Endodermal cell (in vitro differentiated cells): Measurements from ENCODE around the gene GUCA2B. TPM values are rescaled to one million over a fixed set of nuclear protein-coding genes. Genes with fewer than 3 reads are reported as not detected.

Experiments
- DNase-seq: peaks from one replicate; pipeline ENCODE4 v3.0.0-alpha.2; 2017
- H3K27ac ChIP-seq: 2 replicates; pipeline ENCODE4 v1.5.1; 2013; ENCODE audit warnings: mild to moderate bottlenecking, low read depth, low read length, moderate library complexity
- H3K27me3 ChIP-seq: 2 replicates; pipeline ENCODE4 v1.6.1; 2013; ENCODE audit warnings: mild to moderate bottlenecking, low read length, moderate library complexity; ENCODE audit not compliant: insufficient read depth, control insufficient read depth, poor library complexity, severe bottlenecking
- H3K36me3 ChIP-seq: 2 replicates; pipeline ENCODE4 v1.7.0; 2013; ENCODE audit warnings: mild to moderate bottlenecking, low read length, moderate library complexity; ENCODE audit not compliant: control insufficient read depth, insufficient read depth
- H3K4me1 ChIP-seq: one replicate; pipeline ENCODE4 v1.7.0; 2013; ENCODE audit warnings: low read length; ENCODE audit not compliant: control insufficient read depth, insufficient read depth
- H3K4me3 ChIP-seq: 2 replicates; pipeline ENCODE4 v1.5.1; 2013; ENCODE audit warnings: mild to moderate bottlenecking, low read length, moderate library complexity
- H3K9ac ChIP-seq: 2 replicates; pipeline ENCODE4 v1.6.1; 2013; ENCODE audit warnings: mild to moderate bottlenecking, low read length, moderate library complexity; ENCODE audit not compliant: poor library complexity, severe bottlenecking; ENCODE audit errors: extremely low read depth
- H3K9me3 ChIP-seq: 2 replicates; pipeline ENCODE4 v1.6.1; 2013; ENCODE audit warnings: mild to moderate bottlenecking, low read length, moderate library complexity; ENCODE audit not compliant: control insufficient read depth
- H3K27ac Mint-ChIP-seq: 2 replicates; pipeline ENCODE4 v1.8.0; 2020; ENCODE audit warnings: mixed read lengths
- H3K27me3 Mint-ChIP-seq: 2 replicates; pipeline ENCODE4 v1.8.0; 2021; ENCODE audit warnings: mild to moderate bottlenecking, mixed read lengths; ENCODE audit not compliant: insufficient read depth
- H3K36me3 Mint-ChIP-seq: 2 replicates; pipeline ENCODE4 v1.8.0; 2020; ENCODE audit warnings: low read depth, mixed read lengths
- H3K4me1 Mint-ChIP-seq: 2 replicates; pipeline ENCODE4 v1.8.0; 2020; ENCODE audit warnings: mixed read lengths
- H3K4me3 Mint-ChIP-seq: 2 replicates; pipeline ENCODE4 v1.8.0; 2020; ENCODE audit warnings: mild to moderate bottlenecking, moderate library complexity, mixed read lengths
- H3K9me3 Mint-ChIP-seq: 2 replicates; pipeline ENCODE4 v1.8.0; 2020; ENCODE audit warnings: mild to moderate bottlenecking, mixed read lengths
- WGBS, 2 experiments: methylation state at CpG; one replicate each; pipeline versions ENCODE4 v1.1.5 to v1.1.7; 2013; ENCODE audit warnings: missing lambda C conversion rate in 2 of 2, mixed read lengths in 1 of 2; ENCODE audit not compliant: insufficient coverage in 1 of 2, insufficient read length in 1 of 2; 5-methylcytosine and 5-hydroxymethylcytosine counted together
- total RNA-seq, 2 donors: library from RNA; stranded (reverse); fragmentation: NEBNext Ultra II Directional in 1 of 2; extraction: Animal tissue kit (Norgen Biotek cat#: 25700) in 1 of 2; gene quantifications; 2 replicates in 1 of 2; 3 replicates in 1 of 2; pipeline ENCODE4 v1.2.1, GENCODE V29; 2021
- TF ChIP-seq, protein P1 (sequence below): fragments of 200-600 bp; sonication (generic); conservative IDR thresholded peaks from 2 replicates; pipeline ENCODE4 v1.5.0; 2021; ENCODE audit warnings: antibody characterized with exemption, mild to moderate bottlenecking

Gene GUCA2B
- total RNA-seq, 2 donors from 2014 or later: not detected

DNA sequence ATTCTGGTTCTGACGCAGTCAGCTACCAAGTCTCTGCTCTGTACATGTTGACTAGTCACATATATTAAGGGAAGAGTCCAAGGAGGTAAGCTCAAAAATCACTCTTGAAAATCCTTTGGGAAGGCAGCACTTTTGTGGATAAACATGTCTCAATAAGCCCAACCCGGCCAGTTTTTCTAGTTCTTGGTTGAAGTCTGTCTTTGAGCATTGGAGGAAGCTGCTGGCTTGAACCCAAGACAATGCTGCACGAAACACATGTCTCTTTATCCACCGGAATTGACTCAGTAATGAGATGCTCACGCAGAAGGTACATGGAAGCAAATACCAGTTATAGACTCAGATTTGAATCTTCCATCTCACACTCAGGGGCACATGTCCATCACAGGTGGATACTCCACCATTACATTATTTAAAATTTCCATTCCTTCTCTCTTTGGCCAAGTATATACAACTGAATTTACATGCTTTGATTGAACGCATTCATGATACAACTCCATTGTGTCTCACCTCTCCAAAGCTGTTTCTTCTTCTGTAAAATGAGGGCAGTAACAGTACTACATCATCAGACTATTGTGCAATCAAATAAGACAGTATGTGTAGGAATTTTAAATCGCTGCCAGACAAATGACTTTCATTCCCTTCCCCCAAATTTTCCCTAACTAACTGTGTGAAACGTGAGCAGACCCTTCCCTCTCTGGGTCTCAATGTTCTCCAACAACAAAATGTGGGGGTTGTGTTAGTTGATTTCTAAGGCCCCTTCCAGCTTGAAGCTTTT, 20.9 kb downstream of the GUCA2B start:
- no peak overlapping the region for H3K4me3 Mint-ChIP-seq
- peaks cover 4% of the 10 kb centered on the region for H3K36me3 Mint-ChIP-seq
- 92 to 97% methylated on average over 5 to 6 of the region's 8 CpGs for WGBS, 2 experiments
- no peak overlapping the region for H3K27ac ChIP-seq
- no peaks in the 10 kb centered on the region for H3K27me3 ChIP-seq
- TF ChIP-seq, protein P1, sequence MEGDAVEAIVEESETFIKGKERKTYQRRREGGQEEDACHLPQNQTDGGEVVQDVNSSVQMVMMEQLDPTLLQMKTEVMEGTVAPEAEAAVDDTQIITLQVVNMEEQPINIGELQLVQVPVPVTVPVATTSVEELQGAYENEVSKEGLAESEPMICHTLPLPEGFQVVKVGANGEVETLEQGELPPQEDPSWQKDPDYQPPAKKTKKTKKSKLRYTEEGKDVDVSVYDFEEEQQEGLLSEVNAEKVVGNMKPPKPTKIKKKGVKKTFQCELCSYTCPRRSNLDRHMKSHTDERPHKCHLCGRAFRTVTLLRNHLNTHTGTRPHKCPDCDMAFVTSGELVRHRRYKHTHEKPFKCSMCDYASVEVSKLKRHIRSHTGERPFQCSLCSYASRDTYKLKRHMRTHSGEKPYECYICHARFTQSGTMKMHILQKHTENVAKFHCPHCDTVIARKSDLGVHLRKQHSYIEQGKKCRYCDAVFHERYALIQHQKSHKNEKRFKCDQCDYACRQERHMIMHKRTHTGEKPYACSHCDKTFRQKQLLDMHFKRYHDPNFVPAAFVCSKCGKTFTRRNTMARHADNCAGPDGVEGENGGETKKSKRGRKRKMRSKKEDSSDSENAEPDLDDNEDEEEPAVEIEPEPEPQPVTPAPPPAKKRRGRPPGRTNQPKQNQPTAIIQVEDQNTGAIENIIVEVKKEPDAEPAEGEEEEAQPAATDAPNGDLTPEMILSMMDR: no peak
- no peak overlapping the region for H3K9ac ChIP-seq
- H3K4me1 Mint-ChIP-seq: peaks cover 28% of the 10 kb centered on the region
- no peak for DNase-seq
- no peaks in the 10 kb centered on the region for H3K9me3 Mint-ChIP-seq
- H3K27me3 Mint-ChIP-seq: no peaks in the 10 kb centered on the region
- H3K36me3 ChIP-seq: peaks cover 23% of the 10 kb centered on the region
- H3K4me1 ChIP-seq: peaks cover 17% of the 10 kb centered on the region
- no peak overlapping the region for H3K27ac Mint-ChIP-seq
- no peak overlapping the region for H3K4me3 ChIP-seq
- H3K9me3 ChIP-seq: no peaks in the 10 kb centered on the region

- H3K9me3 Mint-ChIP-seq: no peaks in the 10 kb centered on the region
- peaks cover 23% of the 10 kb centered on the region for H3K36me3 ChIP-seq
- H3K27me3 Mint-ChIP-seq: no peaks in the 10 kb centered on the region
Measured at GRCh38 chr1:42175314-42176054, 22.3 kb downstream of the GUCA2B start.

GRCh38 chr1:42176902-42177519, 23.8 kb downstream of the GUCA2B start:
- Histone ChIP-seq H3K27me3 (no peaks in the 10 kb centered on the region), H3K4me1 (peaks cover 32% of the 10 kb centered on the region), H3K27ac (no peak overlapping the region), H3K36me3 (peaks cover 27% of the 10 kb centered on the region), H3K9me3 (no peaks in the 10 kb centered on the region), H3K9ac (no peak overlapping the region), H3K4me3 (no peak overlapping the region)
- no peaks in the 10 kb centered on the region for H3K27me3 Mint-ChIP-seq
- H3K36me3 Mint-ChIP-seq: peaks cover 9% of the 10 kb centered on the region
- H3K4me3 Mint-ChIP-seq: no peak overlapping the region
- peak; percentile 78 for DNase-seq
- 74 to 75% methylated on average over 4 of the region's 4 CpGs for WGBS, 2 experiments
- H3K4me1 Mint-ChIP-seq: peaks cover 43% of the 10 kb centered on the region
- no peaks in the 10 kb centered on the region for H3K9me3 Mint-ChIP-seq
- no peak overlapping the region for H3K27ac Mint-ChIP-seq
- TF ChIP-seq, protein P1: peak; percentile 96

More at GRCh38 chr1:42175314-42176054, 22.3 kb downstream of the GUCA2B start:
- Mint-ChIP-seq H3K27ac (no peak overlapping the region), H3K4me1 (peaks cover 41% of the 10 kb centered on the region), H3K36me3 (peaks cover 4% of the 10 kb centered on the region), H3K4me3 (no peak overlapping the region)
- 95% methylated on average over 6 to 7 of the region's 7 CpGs for WGBS, 2 experiments
- H3K27me3 ChIP-seq: no peaks in the 10 kb centered on the region
- no peak for DNase-seq
- no peak overlapping the region for H3K27ac ChIP-seq
- no peak overlapping the region for H3K9ac ChIP-seq
- H3K4me3 ChIP-seq: no peak overlapping the region
- peaks cover 27% of the 10 kb centered on the region for H3K4me1 ChIP-seq
- TF ChIP-seq, protein P1: no peak
- no peaks in the 10 kb centered on the region for H3K9me3 ChIP-seq
